HG03064 (cell line): ENCODE data around the gene MAP3K8.
"Not testable (repeated sequence)": the region's sequence is repeated elsewhere in the genome, so short reads cannot be mapped to it uniquely, and the experiment has no call there.

Source experiments
- ATAC-seq: cut with Tn5 transposase; IDR thresholded peaks from one replicate; pipeline ENCODE4 v1.9.1; 2021; ENCODE audit warnings: low read depth; ENCODE audit not compliant: unreplicated experiment

Gene MAP3K8

GRCh38 chr10:30422151-30422695, 11.8 kb upstream of the MAP3K8 start:
- ATAC-seq = no peak

- ATAC-seq = no peak
These were observed 10.9 kb upstream of the MAP3K8 start for GRCh38 chr10:30422981-30423654.

GRCh38 chr10:30423655-30424275, 10.2 kb upstream of the MAP3K8 start:
- ATAC-seq = not testable (repeated sequence)

GRCh38 chr10:30425336-30426075, 8.5 kb upstream of the MAP3K8 start:
- no peak for ATAC-seq

GRCh38 chr10:30430544-30431298, 3.3 kb upstream of the MAP3K8 start:
- ATAC-seq = no peak

- no peak for ATAC-seq
These were observed 2.5 kb upstream of the MAP3K8 start for GRCh38 chr10:30431435-30431911.

- peak; percentile 3 for ATAC-seq
These were observed 1.2 kb upstream of the MAP3K8 start for GRCh38 chr10:30432622-30433305.

GRCh38 chr10:30433306-30433729, 666 bp upstream of the MAP3K8 start:
- ATAC-seq = peak; percentile 20

- ATAC-seq = peak; percentile 43
These were observed 489 bp downstream of the MAP3K8 start for GRCh38 chr10:30434273-30435072.

- ATAC-seq = no peak
These were observed 1.1 kb downstream of the MAP3K8 start for GRCh38 chr10:30435073-30435422.

GRCh38 chr10:30435499-30436167, 1.6 kb downstream of the MAP3K8 start:
- ATAC-seq = not testable (repeated sequence)

- no peak for ATAC-seq
These were observed 2.2 kb downstream of the MAP3K8 start for GRCh38 chr10:30436191-30436611.

- no peak for ATAC-seq
These were observed 2.7 kb downstream of the MAP3K8 start for GRCh38 chr10:30436671-30437030.

GRCh38 chr10:30437031-30437841, 3.3 kb downstream of the MAP3K8 start:
- ATAC-seq = no peak

- no peak for ATAC-seq
These were observed 4.3 kb downstream of the MAP3K8 start for GRCh38 chr10:30438021-30438850.

- ATAC-seq = no peak
These were observed 5.9 kb downstream of the MAP3K8 start for GRCh38 chr10:30439931-30440330.

- ATAC-seq = no peak
These were observed 8.1 kb downstream of the MAP3K8 start for GRCh38 chr10:30442019-30442606.
